Fibroblast of peridontal ligament (primary cell): ENCODE results near the gene PAMR1.

Experiments used
- DNase-seq: peaks from one replicate; pipeline ENCODE4 v3.0.0-alpha.2; 2010; ENCODE audit errors: extremely low read depth

PAMR1 gene

GRCh38 chr11:35403765-35404387, 121.5 kb downstream of the PAMR1 start:
- DNase-seq, result no peak

- no peak for DNase-seq
These were observed 122.4 kb downstream of the PAMR1 start for GRCh38 chr11:35402751-35403660.

- peak; percentile 57 for DNase-seq
These were observed 126.5 kb downstream of the PAMR1 start for GRCh38 chr11:35398881-35399280.

GRCh38 chr11:35394941-35395340, 130.5 kb downstream of the PAMR1 start:
- no peak for DNase-seq

- DNase-seq, result peak; percentile 20
These were observed 132.3 kb downstream of the PAMR1 start for GRCh38 chr11:35393098-35393497.

GRCh38 chr11:35391922-35392688, 133.3 kb downstream of the PAMR1 start:
- peak; percentile 86 for DNase-seq

GRCh38 chr11:35390737-35391682, 134.4 kb downstream of the PAMR1 start:
- peak; percentile 81 for DNase-seq

- DNase-seq, result no peak
These were observed 135.4 kb downstream of the PAMR1 start for GRCh38 chr11:35389897-35390465.

- no peak for DNase-seq
These were observed 136.3 kb downstream of the PAMR1 start for GRCh38 chr11:35389112-35389511.

GRCh38 chr11:35388061-35388460, 137.4 kb downstream of the PAMR1 start:
- peak; percentile 32 for DNase-seq

GRCh38 chr11:35387111-35387982, 138.1 kb downstream of the PAMR1 start:
- peak; percentile 72 for DNase-seq

GRCh38 chr11:35383953-35384352, 141.5 kb downstream of the PAMR1 start:
- DNase-seq, result no peak
